GM12801 (cell line): ENCODE results near the gene INF2.

Experiments used
- TF ChIP-seq, protein P1 (sequence below): IDR thresholded peaks from one replicate; pipeline ENCODE4 v1.5.1; 2011; ENCODE audit warnings: control low read depth; ENCODE audit not compliant: insufficient read length; ENCODE audit errors: extremely low read depth

INF2 gene

DNA sequence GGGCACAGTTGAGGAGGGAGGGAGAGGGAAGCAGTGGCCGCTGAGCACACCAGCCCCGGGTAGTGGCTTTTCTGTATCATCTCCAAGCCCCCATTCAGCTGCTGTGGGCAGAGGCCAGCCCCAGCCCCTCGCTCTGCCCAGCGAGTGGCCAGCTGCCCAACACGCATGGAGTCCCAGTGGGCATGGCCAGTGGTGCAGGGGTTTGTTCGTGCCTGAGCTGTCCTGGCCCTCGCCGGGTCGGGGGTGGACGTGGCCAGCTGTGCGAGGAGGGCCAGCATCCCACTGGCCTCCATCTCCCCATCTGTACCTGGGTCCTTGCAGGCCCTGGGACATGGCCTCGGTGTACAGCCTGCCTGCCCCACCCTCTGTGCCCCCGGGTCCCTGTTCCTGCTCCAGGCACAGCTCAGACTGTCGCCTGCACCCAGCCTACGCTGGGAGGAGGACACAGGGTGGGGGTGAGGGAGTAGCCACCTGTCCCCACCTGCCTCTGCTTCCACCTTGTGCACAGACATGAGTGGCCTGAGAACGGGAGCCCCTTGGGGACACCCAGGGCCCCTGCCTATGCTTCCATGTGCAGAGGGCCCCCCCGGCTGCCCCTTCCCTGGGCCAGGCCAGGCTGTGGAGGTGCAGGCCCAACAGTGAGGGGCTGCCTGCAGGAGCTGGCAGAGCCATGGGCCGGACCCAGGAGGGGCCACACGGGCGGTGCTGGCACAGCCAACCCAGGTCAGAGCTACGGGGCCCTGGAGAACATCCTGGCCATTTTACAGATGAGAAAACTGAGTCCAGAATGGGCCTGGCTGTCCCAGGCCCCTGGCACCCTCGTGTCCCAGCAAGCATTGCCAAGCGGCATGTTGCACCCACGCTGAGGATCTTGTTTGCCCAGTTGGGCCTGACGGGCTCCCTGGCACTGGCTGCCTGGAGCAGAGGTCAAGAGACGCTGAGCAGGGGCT is 4.3 kb downstream of the INF2 start:
- TF ChIP-seq, protein P1, sequence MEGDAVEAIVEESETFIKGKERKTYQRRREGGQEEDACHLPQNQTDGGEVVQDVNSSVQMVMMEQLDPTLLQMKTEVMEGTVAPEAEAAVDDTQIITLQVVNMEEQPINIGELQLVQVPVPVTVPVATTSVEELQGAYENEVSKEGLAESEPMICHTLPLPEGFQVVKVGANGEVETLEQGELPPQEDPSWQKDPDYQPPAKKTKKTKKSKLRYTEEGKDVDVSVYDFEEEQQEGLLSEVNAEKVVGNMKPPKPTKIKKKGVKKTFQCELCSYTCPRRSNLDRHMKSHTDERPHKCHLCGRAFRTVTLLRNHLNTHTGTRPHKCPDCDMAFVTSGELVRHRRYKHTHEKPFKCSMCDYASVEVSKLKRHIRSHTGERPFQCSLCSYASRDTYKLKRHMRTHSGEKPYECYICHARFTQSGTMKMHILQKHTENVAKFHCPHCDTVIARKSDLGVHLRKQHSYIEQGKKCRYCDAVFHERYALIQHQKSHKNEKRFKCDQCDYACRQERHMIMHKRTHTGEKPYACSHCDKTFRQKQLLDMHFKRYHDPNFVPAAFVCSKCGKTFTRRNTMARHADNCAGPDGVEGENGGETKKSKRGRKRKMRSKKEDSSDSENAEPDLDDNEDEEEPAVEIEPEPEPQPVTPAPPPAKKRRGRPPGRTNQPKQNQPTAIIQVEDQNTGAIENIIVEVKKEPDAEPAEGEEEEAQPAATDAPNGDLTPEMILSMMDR, result no peak

DNA sequence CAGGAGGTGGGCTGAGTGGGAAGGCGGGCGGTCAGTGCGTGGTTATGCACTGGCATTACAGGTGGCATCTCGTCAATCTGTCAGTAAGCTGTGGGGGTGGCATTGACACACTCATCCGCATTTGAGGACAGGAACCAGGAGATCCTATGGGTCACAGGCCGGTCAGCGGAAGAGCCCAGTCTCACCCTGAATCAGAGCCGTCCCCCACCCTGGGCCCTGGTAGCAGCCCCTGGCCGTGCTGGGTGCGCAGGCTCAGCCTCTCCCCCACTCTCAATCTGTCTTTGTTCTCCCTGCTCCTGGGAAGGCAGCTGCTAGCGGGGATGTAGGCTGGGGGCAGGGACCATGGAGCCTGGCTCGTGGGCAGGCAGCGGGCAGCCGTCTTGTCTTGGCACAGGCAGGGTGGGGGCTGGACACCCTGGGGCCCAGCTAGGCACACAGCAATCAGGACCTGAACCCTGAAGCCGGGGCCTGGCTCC is 5.1 kb downstream of the INF2 start:
- TF ChIP-seq, protein P1, result no peak

DNA sequence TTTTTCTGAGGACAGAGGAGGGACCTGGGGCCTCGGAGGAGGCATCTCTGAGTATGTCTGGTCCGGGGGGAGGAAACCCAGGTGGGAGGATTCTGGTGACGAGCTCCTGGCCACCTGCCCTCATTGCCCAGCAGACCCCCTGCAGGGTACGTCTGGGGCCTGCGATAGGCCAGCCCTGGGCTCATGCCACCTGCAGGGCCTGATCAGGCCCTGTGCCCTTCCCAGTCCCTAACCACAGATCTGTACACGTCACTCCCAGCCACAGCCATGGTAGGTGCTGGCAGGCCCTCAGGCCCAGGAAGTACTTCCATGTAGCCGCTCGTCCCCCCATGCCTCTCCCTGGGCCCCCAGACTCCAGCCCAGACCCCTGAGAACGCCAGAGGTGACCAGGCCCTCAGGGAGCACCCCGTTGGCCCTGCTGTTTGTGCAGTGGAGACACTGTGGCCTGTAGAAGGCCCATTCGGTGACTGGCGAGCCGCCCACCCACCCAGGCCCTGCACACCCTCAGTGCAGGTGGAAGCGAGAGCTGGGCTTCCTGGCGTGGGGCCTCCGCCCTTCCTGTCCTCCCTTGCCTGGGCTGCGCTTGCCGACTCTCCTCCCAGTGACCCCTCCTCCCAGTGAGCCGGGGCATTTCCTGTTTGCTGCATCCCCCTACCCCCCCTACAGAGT is 5.7 kb downstream of the INF2 start:
- TF ChIP-seq, protein P1, result no peak

DNA sequence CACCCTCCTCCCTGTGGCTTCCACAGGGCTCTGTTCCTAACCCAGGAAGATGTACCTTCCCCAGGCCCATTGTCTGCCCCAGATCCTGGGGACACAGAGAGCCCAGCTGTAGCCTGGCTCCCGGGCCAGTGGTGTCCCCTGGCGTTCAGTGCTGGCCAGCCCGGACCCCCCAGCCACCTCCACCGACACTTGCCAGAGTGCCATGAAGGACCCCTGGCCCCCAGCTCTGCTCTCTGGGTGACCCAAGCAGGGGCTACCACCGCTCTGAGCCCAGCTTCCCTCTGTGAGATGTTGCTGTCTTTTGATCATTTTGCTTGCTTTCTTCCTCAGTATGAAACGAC is 6.2 kb downstream of the INF2 start:
- TF ChIP-seq, protein P1, result no peak

DNA sequence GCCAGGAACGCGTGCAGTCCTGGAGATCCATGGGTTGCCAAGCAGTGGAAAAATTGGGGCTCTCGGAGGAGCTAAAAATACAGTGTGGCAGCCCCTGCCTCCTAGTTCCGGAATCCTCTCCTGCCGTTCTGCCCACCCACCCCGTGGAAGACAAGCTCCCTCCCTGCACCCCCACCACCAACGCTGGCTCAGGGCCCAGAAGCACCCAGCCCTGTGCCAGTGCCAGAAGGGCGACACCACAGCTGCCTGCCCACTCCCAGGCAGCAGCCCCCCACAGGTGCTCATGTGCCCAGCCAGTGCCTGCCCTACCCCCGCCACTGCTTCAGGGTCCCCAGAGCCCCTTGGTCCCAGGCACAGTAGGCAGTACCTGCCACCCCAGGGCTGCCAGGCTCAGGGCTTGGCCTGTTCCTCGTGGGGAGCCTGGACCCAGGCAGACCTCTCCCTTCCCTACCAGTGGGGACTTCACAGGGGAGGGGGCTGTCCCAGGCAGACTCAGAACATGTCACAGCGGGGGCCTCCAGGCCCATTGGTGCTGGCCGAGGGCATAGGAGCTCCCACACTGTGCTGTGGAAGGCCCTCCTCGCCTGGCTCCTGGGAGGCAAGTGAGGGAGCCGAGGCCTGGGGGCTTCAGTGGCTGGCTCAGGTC is 7.4 kb downstream of the INF2 start:
- TF ChIP-seq, protein P1, result no peak

DNA sequence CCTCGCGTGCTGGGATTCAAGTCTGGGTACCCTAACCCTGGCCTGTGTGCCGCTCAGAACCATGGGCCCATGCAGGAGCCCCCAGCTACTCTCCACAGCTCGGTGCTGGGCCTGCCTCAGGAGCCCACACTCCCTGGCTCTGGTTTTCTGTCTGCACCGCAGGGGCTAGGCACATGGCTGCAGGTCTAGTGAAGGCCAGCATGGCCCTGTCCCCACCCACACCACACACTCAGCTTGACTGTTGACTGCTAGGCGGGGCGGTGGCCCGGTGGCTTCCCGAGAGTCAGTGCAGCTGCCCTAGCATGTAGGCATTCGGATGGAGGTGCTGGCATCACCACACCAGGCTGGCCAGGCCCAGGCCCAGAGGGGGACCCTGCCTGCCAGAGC is 7.9 kb downstream of the INF2 start:
- TF ChIP-seq, protein P1, result no peak
